H1 (cell line): ENCODE data around the gene TCF7L1. TPM values are rescaled to one million over a fixed set of nuclear protein-coding genes. Genes with fewer than 3 reads are reported as not detected.

Experiments
- CTCF ChIA-PET: fragments of 300-600 bp; sonication (Branson Sonifier 250); formaldehyde crosslinking; loops from one replicate; lab custom pipeline; 2021; ENCODE audit not compliant: partially characterized antibody; lab: Charles Lee
- POLR2A ChIA-PET: fragments of 300-600 bp; sonication (Branson Sonifier 250); formaldehyde crosslinking; loops from one replicate; lab custom pipeline; 2021; ENCODE audit warnings: inconsistent platforms; ENCODE audit not compliant: partially characterized antibody; lab: Charles Lee
- DNase-seq, 2 experiments: peaks; one replicate each; pipeline versions ENCODE4 v3.0.0 to v3.0.0-alpha.2; 2010 to 2022; ENCODE audit warnings: low spot score in 2 of 2, low read depth in 1 of 2, mixed read lengths in 1 of 2
- FAIRE-seq: peaks from 2 replicates; lab custom pipeline; 2011; peaks lifted over from hg19 to GRCh38; lab: Jason Lieb, UNC
- H2AFZ ChIP-seq: 2 replicates; pipeline ENCODE4 v1.8.1; 2012; ENCODE audit warnings: low read length, inconsistent platforms
- H2AK5ac ChIP-seq: 2 replicates; pipeline ENCODE4 v1.6.1; 2013; ENCODE audit warnings: low read depth, low read length
- H2BK120ac ChIP-seq: replicated peaks from 2 replicates; pipeline ENCODE3; 2013; ENCODE audit warnings: low read depth, low read length, inconsistent platforms
- H2BK12ac ChIP-seq: 2 replicates; pipeline ENCODE4 v1.6.1; 2013; ENCODE audit warnings: low read depth, low read length
- H2BK15ac ChIP-seq: 2 replicates; pipeline ENCODE4 v1.6.1; 2013; ENCODE audit warnings: low read length
- H2BK20ac ChIP-seq: 2 replicates; pipeline ENCODE4 v1.6.1; 2013; ENCODE audit warnings: low read length
- H2BK5ac ChIP-seq: 2 replicates; pipeline ENCODE4 v1.6.1; 2013; ENCODE audit warnings: low read depth, low read length
- H3K14ac ChIP-seq: 2 replicates; pipeline ENCODE4 v1.6.1; 2013; ENCODE audit warnings: inconsistent platforms; ENCODE audit not compliant: insufficient read length
- H3K18ac ChIP-seq: 2 replicates; pipeline ENCODE4 v1.6.1; 2013; ENCODE audit warnings: low read length; ENCODE audit errors: extremely low read depth
- H3K23ac ChIP-seq: 2 replicates; pipeline ENCODE4 v1.6.1; 2013; ENCODE audit warnings: inconsistent platforms; ENCODE audit not compliant: insufficient read length
- H3K23me2 ChIP-seq: 2 replicates; pipeline ENCODE4 v1.6.1; 2013; ENCODE audit warnings: low read depth, low read length
- H3K27ac ChIP-seq: 2 replicates; pipeline ENCODE4 v1.6.1; 2011; ENCODE audit warnings: low read depth, low read length, inconsistent platforms
- H3K27me3 ChIP-seq, 4 experiments: replicated peaks in 1 of 4; 1 replicate in 1 of 4; 2 replicates in 3 of 4; pipeline versions ENCODE4 v1.6.1 to v1.8.1; 2011 to 2013; ENCODE audit warnings: low read length in 3 of 4, mild to moderate bottlenecking in 3 of 4, inconsistent platforms in 2 of 4, mixed read lengths in 2 of 4, moderate library complexity in 1 of 4; ENCODE audit not compliant: control insufficient read depth in 3 of 4, insufficient read depth in 3 of 4; ENCODE audit errors: extremely low read depth in 1 of 4
- H3K36me3 ChIP-seq, 4 experiments: 2 replicates each; pipeline versions ENCODE4 v1.6.1 to v1.8.1; 2011 to 2013; ENCODE audit warnings: mild to moderate bottlenecking in 4 of 4, low read length in 3 of 4, moderate library complexity in 2 of 4, control low read depth in 1 of 4, inconsistent platforms in 1 of 4; ENCODE audit not compliant: insufficient read depth in 4 of 4, control insufficient read depth in 2 of 4
- H3K4ac ChIP-seq: replicated peaks from 2 replicates; pipeline ENCODE3; 2013; ENCODE audit warnings: low read length, low read depth, mixed read lengths, inconsistent platforms; ENCODE audit not compliant: insufficient read length
- H3K4me1 ChIP-seq, 4 experiments: replicated peaks in 1 of 4; 1 replicate in 1 of 4; 2 replicates in 3 of 4; pipeline versions ENCODE4 v1.6.1 to v1.8.1; 2011 to 2013; ENCODE audit warnings: low read length in 3 of 4, inconsistent platforms in 2 of 4, mixed read lengths in 1 of 4; ENCODE audit not compliant: insufficient read depth in 4 of 4, control insufficient read depth in 3 of 4
- H3K4me2 ChIP-seq, 2 experiments: 2 replicates each; pipeline versions ENCODE4 v1.6.1 to v1.8.1; 2011 to 2013; ENCODE audit warnings: low read depth in 2 of 2, low read length in 2 of 2, control low read depth in 1 of 2, inconsistent platforms in 1 of 2, mild to moderate bottlenecking in 1 of 2; ENCODE audit not compliant: insufficient read depth in 1 of 2
- H3K4me3 ChIP-seq, 4 experiments: fragments of 200-600, 300-600 bp in 1 of 4; sonication (generic), shearing (Covaris generic), sonication (Bioruptor Twin) in 1 of 4; 2 replicates each; pipeline versions ENCODE4 v1.5.1 to v1.8.1; 2011 to 2016; ENCODE audit warnings: low read length in 4 of 4, low read depth in 3 of 4, control low read depth in 2 of 4, inconsistent platforms in 2 of 4, mild to moderate bottlenecking in 2 of 4, mixed read lengths in 1 of 4, moderate library complexity in 1 of 4; ENCODE audit not compliant: insufficient read depth in 2 of 4; ENCODE audit errors: extremely low read depth in 1 of 4
- H3K56ac ChIP-seq: replicated peaks from 2 replicates; pipeline ENCODE3; 2013; ENCODE audit warnings: low read depth, mild to moderate bottlenecking, mixed read lengths, low read length, inconsistent platforms; ENCODE audit not compliant: insufficient read length
- H3K79me1 ChIP-seq: 2 replicates; pipeline ENCODE4 v1.6.1; 2013; ENCODE audit warnings: low read depth, low read length, control low read depth
- H3K79me2 ChIP-seq, 2 experiments: 2 replicates each; pipeline versions ENCODE4 v1.6.1 to v1.8.1; 2012 to 2013; ENCODE audit warnings: low read length in 2 of 2, mild to moderate bottlenecking in 2 of 2, inconsistent platforms in 1 of 2; ENCODE audit not compliant: insufficient read depth in 2 of 2, control insufficient read depth in 1 of 2
- H3K9ac ChIP-seq, 4 experiments: replicated peaks in 1 of 4; 1 replicate in 1 of 4; 2 replicates in 3 of 4; pipeline versions ENCODE4 v1.6.1 to v1.8.1; 2011 to 2013; ENCODE audit warnings: low read depth in 3 of 4, low read length in 3 of 4, control low read depth in 2 of 4, mild to moderate bottlenecking in 2 of 4, moderate library complexity in 2 of 4, inconsistent platforms in 1 of 4; ENCODE audit errors: extremely low read depth in 1 of 4
- H3K9me3 ChIP-seq, 2 experiments: 2 replicates each; pipeline versions ENCODE4 v1.6.1 to v1.8.1; 2012 to 2013; ENCODE audit warnings: mild to moderate bottlenecking in 2 of 2, moderate library complexity in 2 of 2, control low read depth in 1 of 2, inconsistent platforms in 1 of 2, low read depth in 1 of 2, low read length in 1 of 2, mixed read lengths in 1 of 2; ENCODE audit not compliant: insufficient read depth in 2 of 2
- H4K20me1 ChIP-seq, 2 experiments: replicated peaks in 1 of 2; 2 replicates each; pipeline versions ENCODE3 to v1.8.1; 2011 to 2013; ENCODE audit warnings: inconsistent platforms in 2 of 2, low read length in 2 of 2, mild to moderate bottlenecking in 1 of 2; ENCODE audit not compliant: insufficient read depth in 2 of 2, control insufficient read depth in 1 of 2
- H4K5ac ChIP-seq: 2 replicates; pipeline ENCODE4 v1.6.1; 2013; ENCODE audit warnings: low read length, low read depth, mixed read lengths, inconsistent platforms; ENCODE audit not compliant: insufficient read length
- H4K8ac ChIP-seq: 2 replicates; pipeline ENCODE4 v1.8.0; 2013; ENCODE audit warnings: mild to moderate bottlenecking, moderate library complexity, low read length, inconsistent platforms; ENCODE audit not compliant: insufficient read depth; ENCODE audit errors: extremely low read depth
- H4K91ac ChIP-seq: replicated peaks from 2 replicates; pipeline ENCODE3; 2013; ENCODE audit warnings: low read length, mixed read lengths, inconsistent platforms; ENCODE audit not compliant: insufficient read length
- ATF2 ChIP-seq: IDR thresholded peaks from 2 replicates; pipeline ENCODE4 v1.6.1; 2012; ENCODE audit warnings: low read length, inconsistent platforms
- ATF3 ChIP-seq: IDR thresholded peaks from 2 replicates; pipeline ENCODE4 v1.6.1; 2011; ENCODE audit warnings: low read depth, mild to moderate bottlenecking, low read length; ENCODE audit not compliant: insufficient read depth
- CBX5 ChIP-seq: fragments of 300-800, 300-1000 bp; sonication (generic); IDR thresholded peaks from 2 replicates; pipeline ENCODE4 v1.7.1; 2016; ENCODE audit warnings: antibody characterized with exemption, low read length, low read depth
- CTCF ChIP-seq, 3 experiments: IDR thresholded peaks; 1 replicate in 2 of 3; 2 replicates in 1 of 3; pipeline versions ENCODE4 v1.5.1 to v1.6.1; 2011; ENCODE audit warnings: low read length in 3 of 3, mild to moderate bottlenecking in 3 of 3, inconsistent platforms in 2 of 3, low read depth in 1 of 3, moderate library complexity in 1 of 3; ENCODE audit not compliant: insufficient read depth in 1 of 3; ENCODE audit errors: control extremely low read depth in 1 of 3
- PHF8 ChIP-seq: fragments of 200-600 bp; sonication (generic); conservative IDR thresholded peaks from 2 replicates; pipeline ENCODE4 v1.7.1; 2012; ENCODE audit warnings: low read depth, mild to moderate bottlenecking, inconsistent platforms, low read length, moderate library complexity
- RNF2 ChIP-seq: fragments of 200-900, 300-1000 bp; sonication (generic); IDR thresholded peaks from 2 replicates; pipeline ENCODE4 v1.7.1; 2016; ENCODE audit warnings: borderline replicate concordance, low read depth, mild to moderate bottlenecking, antibody characterized with exemption, low read length; ENCODE audit not compliant: poor library complexity, severe bottlenecking; ENCODE audit errors: missing control alignments
- TBP ChIP-seq: IDR thresholded peaks from 2 replicates; pipeline ENCODE4 v1.6.1; 2011; ENCODE audit warnings: low read depth, low read length, improper control_type of control experiment
- WGBS, 2 experiments: shearing (Covaris generic) in 1 of 2; methylation state at CpG; one replicate each; pipeline versions ENCODE4 v1.1.6 to v1.1.7; 2013 to 2015; ENCODE audit warnings: low lambda C conversion rate in 2 of 2, mixed read lengths in 2 of 2, inconsistent platforms in 1 of 2, low coverage in 1 of 2, missing lambda C conversion rate in 1 of 2; ENCODE audit not compliant: insufficient replicate concordance in 2 of 2, insufficient coverage in 1 of 2, insufficient read length in 1 of 2; ENCODE audit errors: extremely low coverage in 1 of 2, missing lambda C conversion rate in 1 of 2; 5-methylcytosine and 5-hydroxymethylcytosine counted together
- polyA plus RNA-seq, 7 experiments: library from polyadenylated mRNA; depleted of rRNA in 3 of 7; stranded (reverse) in 5 of 7; unstranded in 2 of 7; fragments of >200 nt in 5 of 7; fragments of 200-250 nt in 2 of 7; gene quantifications; 1 replicate in 5 of 7; 2 replicates in 1 of 7; 4 replicates in 1 of 7; pipeline versions ENCODE4 v1.2.1 to v1.2.3, GENCODE V29; 2011 to 2013; ENCODE audit warnings: missing spikeins in 2 of 7, mixed read lengths in 2 of 7
- total RNA-seq: library from RNA; stranded (reverse); fragmentation: NEBNext Ultra II Directional; extraction: Animal tissue kit (Norgen Biotek cat#: 25700); gene quantifications from 2 replicates; pipeline ENCODE4 v1.2.1, GENCODE V29; 2021

The TCF7L1 gene
- total and polyA plus RNA-seq, 2 of the 8 experiments (the other 6 are each of a cell fraction or from before 2014, with no cell fraction given): 27.5 to 108 TPM

GRCh38 chr2:85253890-85254289 lies 120.7 kb downstream of the TCF7L1 start:
- no peaks in the 10 kb centered on the region for H3K36me3 ChIP-seq
- peak overlapping the region; percentile 7; the same call in 1 of the 2 replicates for H2BK12ac ChIP-seq
- H3K14ac ChIP-seq: no peak overlapping the region
- H3K79me2 ChIP-seq: peaks cover 0 to 71% of the 10 kb centered on the region in 2 experiments; a peak in 3 of 4 replicates
- no peak overlapping the region for H3K4ac ChIP-seq
- 71% methylated on average over 5 of the region's 5 CpGs; no CpG with 5 or more reads in 1 of the 2 experiments for WGBS, 2 experiments
- no peak for FAIRE-seq
- no peak overlapping the region for H2BK15ac ChIP-seq
- peaks cover 6% of the 10 kb centered on the region; the same call in 1 of the 2 replicates for H3K79me1 ChIP-seq
- no peak overlapping the region for H3K4me3 ChIP-seq
- no peak overlapping the region for H3K23ac ChIP-seq
- peaks cover 44 to 71% (median 61%) of the 10 kb centered on the region in 4 experiments for H3K4me1 ChIP-seq
- peak overlapping the region; percentile 51; the same call in 1 of the 2 replicates for H3K27ac ChIP-seq
- no peak overlapping the region for H4K91ac ChIP-seq
- no peaks in the 10 kb centered on the region for H4K20me1 ChIP-seq
- no peak overlapping the region for H3K9ac ChIP-seq
- H3K27me3 ChIP-seq: no peaks in the 10 kb centered on the region
- no peak overlapping the region for H2BK20ac ChIP-seq
- no peak overlapping the region for H2AFZ ChIP-seq
- peaks cover 6% of the 10 kb centered on the region; the same call in 1 of the 2 replicates for H3K23me2 ChIP-seq
- ChIA-PET CTCF (interaction anchor here (0.7 to 21.9 kb wide), 6 partner anchors 8 to 129 kb away, joined by 3 to 283 read pairs (median 42); no protein-coding TSS in a partner anchor), POLR2A (interaction anchor here (0.9 to 6.7 kb wide), 2 partner anchors 10 to 15 kb away, joined by 3 to 60 read pairs; no protein-coding TSS in a partner anchor)
- H3K18ac ChIP-seq: peak overlapping the region; percentile 79; the same call in 1 of the 2 replicates
- no peak overlapping the region for H2BK120ac ChIP-seq
- H3K9me3 ChIP-seq: no peaks in the 10 kb centered on the region
- H4K8ac ChIP-seq: no peak overlapping the region
- H4K5ac ChIP-seq: no peak overlapping the region
- no peak overlapping the region for H2BK5ac ChIP-seq
- no peak for DNase-seq
- no peak overlapping the region for H3K56ac ChIP-seq
- peak overlapping the region in 1 of 2 experiments; percentile 74; a peak in 1 of 4 replicates for H3K4me2 ChIP-seq
- H2AK5ac ChIP-seq: no peak overlapping the region
- TF ChIP-seq CTCF (IDR thresholded peaks at IDR 0.05; ENCODE audit: control extremely low read depth in 1 of 3, insufficient read depth in 1 of 3, low read depth in 1 of 3, low read length in 3 of 3) (no peak), CBX5 (no peak), ATF3 (no peak), PHF8 (no peak), RNF2 (no peak), ATF2 (no peak), TBP (no peak)
